Fibroblast of upper back skin (primary cell): ENCODE measurements around the gene HIPK1.
A peak's percentile ranks its signal among the peaks of the same experiment; 100 is the strongest.
"Not testable (repeated sequence)": the region's sequence is repeated elsewhere in the genome, so short reads cannot be mapped to it uniquely, and the experiment has no call there.

Experiments used
- DNase-seq: peaks from one replicate; pipeline ENCODE4 v3.0.0-alpha.2; 2013

Gene HIPK1

GRCh38 chr1:114019724-114020123, 90.6 kb downstream of the HIPK1 start:
- not testable (repeated sequence) for DNase-seq

DNA sequence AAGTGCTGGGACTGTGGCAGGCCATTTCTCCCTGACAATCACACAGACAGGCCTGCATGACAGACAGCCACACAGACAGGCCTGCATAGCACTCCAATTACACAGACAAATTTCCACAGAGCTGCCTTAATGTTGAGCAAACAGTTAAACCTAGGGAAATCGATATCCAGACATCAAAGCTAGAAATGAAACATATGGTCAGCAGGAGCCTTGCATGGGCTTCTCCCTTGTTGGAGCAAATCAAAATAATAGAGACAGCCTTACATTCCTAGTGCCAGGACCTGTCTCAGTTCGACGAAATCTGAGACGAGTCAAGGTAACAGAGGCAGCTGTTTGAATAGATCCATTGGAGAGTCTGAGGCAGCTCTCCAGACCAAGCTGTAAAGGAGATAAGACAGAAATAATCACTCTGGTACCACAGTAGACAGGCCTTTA, 92.6 kb downstream of the HIPK1 start:
- DNase-seq, result peak; percentile 65

DNA sequence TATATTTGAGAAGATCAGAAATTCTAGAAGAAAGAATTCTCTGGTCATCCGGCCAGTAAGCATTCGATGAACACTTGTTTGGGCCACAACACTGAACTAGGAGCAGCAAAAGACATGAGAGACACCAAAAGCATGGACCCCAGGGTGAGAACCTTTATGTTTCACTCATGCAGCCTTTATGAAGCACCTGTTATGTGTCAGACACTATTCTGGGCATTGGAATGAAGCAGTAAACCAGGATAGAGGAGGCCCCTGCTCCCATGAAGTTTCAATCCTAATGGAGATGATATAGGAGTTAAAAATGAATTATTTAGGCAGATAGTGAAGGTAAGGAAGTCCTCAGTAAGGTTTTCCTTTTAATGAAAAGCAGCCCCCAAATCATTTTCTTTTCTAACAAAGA, 93.8 kb downstream of the HIPK1 start:
- DNase-seq, result no peak

DNA sequence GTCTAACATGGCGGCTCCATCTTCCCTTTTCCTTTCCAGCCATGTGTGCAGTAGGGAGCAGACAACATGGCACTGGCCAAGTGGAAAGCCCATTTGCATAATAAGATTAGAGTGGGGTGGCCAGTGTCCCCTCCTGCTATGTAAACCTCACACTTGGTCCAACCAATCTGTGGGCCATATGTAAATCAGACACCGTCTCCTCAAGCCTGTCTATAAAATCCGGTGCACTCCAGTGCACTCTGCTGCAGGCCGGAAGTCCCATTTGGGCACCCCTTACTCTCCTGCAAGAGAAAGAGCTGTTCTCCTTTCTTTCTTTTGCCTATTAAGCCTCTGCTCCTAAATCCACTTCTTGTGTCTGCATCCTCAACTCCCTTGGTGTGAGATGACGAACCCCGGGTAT, 94.3 kb downstream of the HIPK1 start:
- no peak for DNase-seq

- peak; percentile 68 for DNase-seq
Observed at GRCh38 chr1:114024049-114024448, 94.9 kb downstream of the HIPK1 start.

GRCh38 chr1:114025609-114026401, 96.7 kb downstream of the HIPK1 start:
- peak; percentile 67 for DNase-seq

DNA sequence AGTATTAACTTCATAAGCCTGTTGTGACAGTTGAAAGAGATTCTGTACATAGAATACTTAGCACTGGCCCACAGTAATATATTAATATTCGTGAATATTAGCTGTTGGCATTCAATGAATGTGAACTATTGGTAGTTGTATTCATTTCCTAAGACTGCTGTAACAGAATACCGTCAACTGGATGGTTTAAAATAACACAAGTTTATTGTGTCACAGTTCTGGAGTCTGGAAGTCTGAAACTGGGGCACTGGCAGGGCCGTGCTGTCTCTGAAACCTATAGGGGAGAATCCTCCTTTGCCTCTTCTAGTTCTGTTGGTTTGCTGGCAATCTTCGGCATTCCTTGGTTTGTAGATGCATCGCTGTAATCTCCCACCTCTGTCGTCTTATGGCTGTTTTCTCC, 97.7 kb downstream of the HIPK1 start:
- peak; percentile 13 for DNase-seq
